Psoas muscle (tissue), 8 donors: Measurements from ENCODE around the gene TMEM196. TPM values are rescaled to one million over a fixed set of nuclear protein-coding genes. Genes with fewer than 3 reads are reported as not detected.
"Not testable (repeated sequence)": the region's sequence is repeated elsewhere in the genome, so short reads cannot be mapped to it uniquely, and the experiment has no call there.

Experiments
- ATAC-seq, 4 donors: fragments of 200-7000 bp; cut with Tn5 transposase; one replicate each; pipeline ENCODE4 v1.9.1; 2020; ENCODE audit warnings: moderate library complexity in 3 of 4, mild to moderate bottlenecking in 2 of 4
- DNase-seq, 2 donors: peaks; one replicate each; pipeline ENCODE4 v3.0.0-alpha.2; 2020
- H3K27ac ChIP-seq: fragments of 200-600 bp; one replicate; pipeline ENCODE4 v1.8.0; 2022
- H3K27me3 ChIP-seq, 3 donors: fragments of 200-600 bp in 1 of 3; one replicate each; pipeline versions ENCODE4 v1.6.1 to v1.8.0; 2013 to 2022; ENCODE audit warnings: low read length in 2 of 3, mild to moderate bottlenecking in 2 of 3, moderate library complexity in 1 of 3; ENCODE audit not compliant: insufficient read depth in 3 of 3
- H3K36me3 ChIP-seq, 2 donors: fragments of 200-600 bp in 1 of 2; one replicate each; pipeline versions ENCODE4 v1.6.1 to v1.8.0; 2013 to 2022; ENCODE audit warnings: low read depth in 1 of 2, mild to moderate bottlenecking in 1 of 2, moderate library complexity in 1 of 2; ENCODE audit not compliant: insufficient read depth in 1 of 2
- H3K4me1 ChIP-seq: fragments of 200-600 bp; one replicate; pipeline ENCODE4 v1.8.0; 2022
- H3K4me3 ChIP-seq: fragments of 200-600 bp; one replicate; pipeline ENCODE4 v1.8.0; 2022; ENCODE audit warnings: mild to moderate bottlenecking
- H3K9me3 ChIP-seq: fragments of 200-600 bp; one replicate; pipeline ENCODE4 v1.8.0; 2022
- WGBS, 3 donors: extraction: QIAGEN DNeasy Blood & Tissue Kit; methylation state at CpG; one replicate each; pipeline versions ENCODE4 v1.1.6 to v1.1.7; 2013; 5-methylcytosine and 5-hydroxymethylcytosine counted together
- intact Hi-C, 2 donors: fragments of 100-400 bp; cut with DNase I; formaldehyde crosslinking; loops; one replicate each; pipeline versions ENCODE4 v1.11.0 to v1.14.2; 2022
- polyA plus RNA-seq, 3 donors: library from polyadenylated mRNA; stranded (reverse); fragments of 200-250 nt; gene quantifications; one replicate each; pipeline ENCODE4 v1.2.3, GENCODE V29; 2013
- total RNA-seq, 4 donors: library from RNA; stranded (reverse); fragmentation: NEBNext Ultra II Directional in 2 of 4; extraction: Animal tissue kit (Norgen Biotek cat#: 25700) in 2 of 4; gene quantifications; one replicate each; pipeline versions ENCODE4 v1.2.1 to v1.2.4, GENCODE V29; 2021 to 2023
- TF ChIP-seq, protein P1 (sequence below): fragments of 200-600 bp; IDR thresholded peaks from one replicate; pipeline ENCODE4 v1.8.0; 2022; ENCODE audit warnings: antibody characterized with exemption
- donor health status: healthy with polysubstance abuse.
- donor health status: DM: no; HTN: no; CAD: no; lungs with moderate emphysema.
- donor health status: Bipolar disorder and iron deficiency.
- donor health status: healthy.
- donor health status: DM: yes; HTN: yes; CAD: no.
- donor health status: DM: no; HTN: no; CAD: no.
- donor health status: DM: no; HTN: no; CAD: no.
- donor health status: DM: yes; HTN: yes; CAD: no.

TMEM196 gene
- total and polyA plus RNA-seq, 7 donors = not detected

DNA sequence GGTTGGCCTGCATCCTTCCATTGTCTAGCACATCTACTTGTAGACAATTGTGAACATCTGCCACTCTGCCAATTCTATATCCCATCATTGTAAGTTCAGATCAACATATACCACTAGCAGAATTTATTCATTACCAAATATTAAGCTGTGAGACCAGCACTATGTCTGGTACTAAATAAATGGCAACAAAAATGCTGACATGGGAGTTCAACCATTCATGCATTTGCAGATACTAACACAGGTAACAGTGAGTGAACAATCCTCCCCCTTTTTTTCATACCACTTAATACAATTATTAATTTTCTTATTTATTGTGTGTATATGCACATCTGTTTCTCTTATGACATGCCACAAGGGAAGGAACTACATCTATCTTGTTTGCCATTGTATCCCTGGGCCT lies 76.5 kb downstream of the TMEM196 start:
- H3K4me1 ChIP-seq = peaks cover 7% of the 10 kb centered on the region
- TF ChIP-seq, protein P1, sequence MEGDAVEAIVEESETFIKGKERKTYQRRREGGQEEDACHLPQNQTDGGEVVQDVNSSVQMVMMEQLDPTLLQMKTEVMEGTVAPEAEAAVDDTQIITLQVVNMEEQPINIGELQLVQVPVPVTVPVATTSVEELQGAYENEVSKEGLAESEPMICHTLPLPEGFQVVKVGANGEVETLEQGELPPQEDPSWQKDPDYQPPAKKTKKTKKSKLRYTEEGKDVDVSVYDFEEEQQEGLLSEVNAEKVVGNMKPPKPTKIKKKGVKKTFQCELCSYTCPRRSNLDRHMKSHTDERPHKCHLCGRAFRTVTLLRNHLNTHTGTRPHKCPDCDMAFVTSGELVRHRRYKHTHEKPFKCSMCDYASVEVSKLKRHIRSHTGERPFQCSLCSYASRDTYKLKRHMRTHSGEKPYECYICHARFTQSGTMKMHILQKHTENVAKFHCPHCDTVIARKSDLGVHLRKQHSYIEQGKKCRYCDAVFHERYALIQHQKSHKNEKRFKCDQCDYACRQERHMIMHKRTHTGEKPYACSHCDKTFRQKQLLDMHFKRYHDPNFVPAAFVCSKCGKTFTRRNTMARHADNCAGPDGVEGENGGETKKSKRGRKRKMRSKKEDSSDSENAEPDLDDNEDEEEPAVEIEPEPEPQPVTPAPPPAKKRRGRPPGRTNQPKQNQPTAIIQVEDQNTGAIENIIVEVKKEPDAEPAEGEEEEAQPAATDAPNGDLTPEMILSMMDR = no peak
- no peak for DNase-seq
- peaks cover 6 to 44% of the 10 kb centered on the region in 2 donors for H3K36me3 ChIP-seq
- no peak overlapping the region for H3K4me3 ChIP-seq
- no peak for ATAC-seq
- no peak overlapping the region for H3K27ac ChIP-seq
- H3K9me3 ChIP-seq = no peaks in the 10 kb centered on the region
- no peaks in the 10 kb centered on the region for H3K27me3 ChIP-seq
- intact Hi-C loops = no loop called here

DNA sequence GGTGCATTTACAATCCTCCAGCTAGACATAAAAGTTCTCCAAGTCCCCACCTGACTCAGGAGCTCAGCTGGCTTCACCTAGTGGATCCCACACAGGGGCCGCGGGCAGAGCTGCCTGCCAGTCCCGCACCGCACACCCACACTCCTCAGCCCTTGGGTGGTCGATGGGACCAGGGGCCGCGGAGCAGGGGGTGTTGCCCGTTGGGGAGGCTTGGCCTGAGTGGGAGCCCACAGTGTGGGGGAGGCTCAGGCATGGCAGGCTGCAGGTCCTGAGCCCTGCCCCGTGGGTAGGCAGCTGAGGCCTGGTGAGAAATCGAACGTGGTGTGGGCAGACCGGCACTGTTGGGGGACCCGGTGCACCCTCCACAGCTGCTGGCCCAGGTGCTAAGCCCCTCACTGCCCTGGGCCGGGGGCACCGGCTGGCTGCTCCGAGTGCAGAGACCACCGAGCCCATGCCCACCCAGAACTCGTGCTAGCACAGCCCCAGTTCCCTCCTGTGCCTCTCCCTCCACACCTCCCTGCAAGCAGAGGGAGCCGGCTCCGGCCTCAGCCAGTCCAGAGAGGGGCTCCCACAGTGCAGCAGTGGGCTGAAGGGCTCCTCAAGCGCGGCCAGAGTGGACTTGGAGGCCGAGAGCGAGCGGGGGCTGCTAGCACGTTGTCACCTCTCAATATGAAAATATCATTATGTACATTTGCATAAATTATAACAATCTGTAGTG lies 81.1 kb downstream of the TMEM196 start:
- ATAC-seq = no peak
- H3K4me3 ChIP-seq = no peak overlapping the region

DNA sequence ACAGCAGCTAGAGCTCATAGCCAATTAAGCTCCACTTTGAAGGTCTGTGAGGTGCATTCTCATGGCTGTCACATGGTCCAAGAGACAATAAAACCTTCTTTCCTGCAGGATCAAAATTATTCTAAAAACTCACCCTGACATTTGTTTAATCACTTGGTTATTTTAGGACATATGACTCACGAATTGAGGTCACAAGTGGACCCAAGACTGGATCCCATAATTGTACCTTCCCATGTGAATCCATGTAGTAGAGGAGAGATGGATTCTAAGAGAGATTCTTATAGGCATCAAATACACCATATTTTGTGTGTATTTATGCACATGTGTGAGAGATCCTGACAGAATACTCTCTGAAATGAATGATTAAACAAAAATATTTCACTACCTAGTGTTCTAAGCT lies 82.7 kb downstream of the TMEM196 start:
- H3K27me3 ChIP-seq = no peaks in the 10 kb centered on the region
- WGBS, 3 donors = 68 to 79% (median 72%) methylated on average over 1 of the region's 1 CpG
- intact Hi-C loops = no loop called here
- H3K4me1 ChIP-seq = peaks cover 7% of the 10 kb centered on the region
- DNase-seq (no peak), ATAC-seq (no peak)
- no peak overlapping the region for H3K4me3 ChIP-seq
- H3K36me3 ChIP-seq = no peaks in the 10 kb centered on the region
- TF ChIP-seq, protein P1 = no peak
- H3K27ac ChIP-seq = no peak overlapping the region
- H3K9me3 ChIP-seq = no peaks in the 10 kb centered on the region

More for the DNA sequence above, 81.1 kb downstream of the TMEM196 start:
- WGBS, 3 donors = 94 to 97% (median 96%) methylated on average over 22 to 26 of the region's 26 CpGs
- no peaks in the 10 kb centered on the region for H3K27me3 ChIP-seq
- H3K36me3 ChIP-seq = peaks cover 3 to 4% of the 10 kb centered on the region in 2 donors
- peak in 1 of 2 donors; percentile 43 for DNase-seq
- intact Hi-C loops = no loop called here
- H3K4me1 ChIP-seq = peaks cover 7% of the 10 kb centered on the region
- no peak overlapping the region for H3K27ac ChIP-seq
- TF ChIP-seq, protein P1 = no peak
- H3K9me3 ChIP-seq = no peaks in the 10 kb centered on the region

GRCh38 chr7:19689130-19689529 lies 84.3 kb downstream of the TMEM196 start:
- 65 to 78% (median 73%) methylated on average over 12 of the region's 12 CpGs for WGBS, 3 donors
- H3K9me3 ChIP-seq, intact Hi-C loops, ATAC-seq, H3K4me1 ChIP-seq, H3K4me3 ChIP-seq, H3K36me3 ChIP-seq, H3K27ac ChIP-seq, H3K27me3 ChIP-seq, DNase-seq: not testable (repeated sequence)

GRCh38 chr7:19681596-19681995 lies 91.8 kb downstream of the TMEM196 start:
- no peaks in the 10 kb centered on the region for H3K27me3 ChIP-seq
- H3K4me3 ChIP-seq = no peak overlapping the region
- no peaks in the 10 kb centered on the region for H3K36me3 ChIP-seq
- intact Hi-C loops = no loop called here
- 93 to 95% (median 94%) methylated on average over 5 of the region's 5 CpGs for WGBS, 3 donors
- no peak for ATAC-seq
- no peaks in the 10 kb centered on the region for H3K9me3 ChIP-seq
- DNase-seq = no peak
- H3K27ac ChIP-seq = no peak overlapping the region
- H3K4me1 ChIP-seq = no peaks in the 10 kb centered on the region
- TF ChIP-seq, protein P1 = no peak
